NCI-H82 treated with DMSO at 0.1 percent for 48 hours (cell line): ENCODE measurements around the gene AQP12A.

Experiments used
- DNase-seq: peaks from one replicate; lab custom pipeline; 2025; ENCODE audit not compliant: unreplicated experiment; lab: John Stamatoyannopoulos, UW

The AQP12A gene

GRCh38 chr2:240722376-240722775, 30.7 kb downstream of the AQP12A start:
- DNase-seq, result no peak

DNA sequence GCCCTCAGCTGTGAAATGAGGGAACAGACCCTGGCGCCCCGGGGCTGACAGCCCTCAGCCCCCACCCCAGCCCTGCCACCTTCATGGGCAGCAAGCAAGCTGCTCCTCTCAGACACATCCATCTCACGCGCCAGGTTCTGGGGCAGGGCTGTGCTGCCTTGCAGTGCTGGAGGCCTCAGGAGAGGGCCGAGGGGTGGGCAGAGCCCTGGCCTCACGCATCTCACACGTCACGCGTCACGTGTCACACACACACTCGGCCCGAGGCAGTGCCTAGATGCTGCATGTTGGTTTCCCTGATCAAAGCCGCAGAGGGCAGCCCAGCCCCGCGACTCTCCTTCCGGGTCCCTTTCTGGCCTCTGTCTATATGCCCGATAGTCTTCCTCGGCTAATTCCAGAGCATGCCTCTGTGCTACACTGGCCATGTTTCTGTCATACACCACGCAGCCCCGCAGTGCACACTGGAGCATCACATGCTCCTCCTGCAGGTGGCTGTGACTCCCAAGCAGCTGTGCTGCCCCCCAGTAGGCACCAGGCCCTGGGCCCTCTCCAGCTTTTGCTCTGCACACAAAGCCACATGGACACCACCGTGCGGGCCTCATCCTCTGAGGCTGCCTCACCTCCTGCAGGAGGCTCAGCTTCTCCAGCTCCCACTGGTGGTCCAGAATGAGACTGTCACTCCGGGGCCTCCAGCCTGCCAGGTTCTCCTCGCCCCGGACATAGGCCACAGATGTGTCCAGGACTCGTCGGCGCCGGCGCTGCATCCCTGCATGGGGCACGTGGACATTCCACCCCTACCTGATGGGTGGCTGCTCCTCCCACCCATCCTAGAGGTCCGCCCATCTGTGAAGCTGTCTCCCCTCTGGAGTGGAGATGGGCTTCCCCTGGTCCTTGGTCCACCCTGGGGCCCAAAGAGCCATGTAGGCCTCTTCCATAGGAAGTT, 31.4 kb downstream of the AQP12A start:
- no peak for DNase-seq

- DNase-seq, result no peak
Measured at GRCh38 chr2:240723851-240724250, 32.2 kb downstream of the AQP12A start.

DNA sequence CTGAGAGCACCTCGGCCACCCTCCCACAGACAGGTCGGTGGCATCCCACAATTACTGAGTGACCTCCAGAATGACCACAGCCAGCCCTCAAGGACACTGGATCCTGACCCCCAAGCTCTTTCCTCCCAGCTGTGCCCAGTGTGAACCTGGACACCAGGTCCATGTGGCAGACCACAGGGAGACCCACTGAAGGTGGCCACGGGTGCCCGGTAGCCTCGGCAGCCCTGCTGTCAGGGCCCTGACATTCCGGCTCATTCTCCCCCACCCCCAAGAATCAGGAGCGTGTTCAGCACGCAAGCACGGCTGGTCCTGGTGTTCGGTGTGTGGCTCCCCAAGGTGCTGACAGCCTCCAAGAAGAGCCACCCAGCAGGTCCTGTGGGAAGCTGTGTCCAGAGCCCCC, 32.8 kb downstream of the AQP12A start:
- DNase-seq, result no peak

- DNase-seq, result no peak
Measured at GRCh38 chr2:240725266-240725665, 33.6 kb downstream of the AQP12A start.

GRCh38 chr2:240725671-240726070, 34.0 kb downstream of the AQP12A start:
- DNase-seq, result no peak

DNA sequence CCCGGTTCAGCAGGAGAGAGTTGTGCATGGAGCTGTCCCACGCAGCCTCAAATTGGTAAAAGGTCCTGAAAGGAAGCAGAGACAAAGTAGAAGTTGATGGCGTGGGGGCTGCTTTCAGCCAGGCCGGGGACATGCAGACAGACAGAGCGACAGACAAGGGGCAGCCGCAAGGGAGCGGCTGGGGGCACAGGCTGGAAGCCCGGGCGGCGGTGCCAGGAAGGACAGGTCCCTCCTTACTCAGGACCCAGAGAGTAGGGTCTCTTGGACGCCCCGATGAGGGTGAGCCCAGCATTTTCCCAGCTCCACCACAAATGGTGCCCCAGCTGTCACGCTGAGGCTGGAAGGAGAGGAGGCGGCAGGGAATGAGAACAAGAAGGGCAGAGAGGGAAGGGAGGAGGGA, 35.2 kb downstream of the AQP12A start:
- DNase-seq, result no peak

GRCh38 chr2:240727439-240727838, 35.8 kb downstream of the AQP12A start:
- DNase-seq, result no peak

- DNase-seq, result no peak
Measured at GRCh38 chr2:240727913-240728312, 36.2 kb downstream of the AQP12A start.

DNA sequence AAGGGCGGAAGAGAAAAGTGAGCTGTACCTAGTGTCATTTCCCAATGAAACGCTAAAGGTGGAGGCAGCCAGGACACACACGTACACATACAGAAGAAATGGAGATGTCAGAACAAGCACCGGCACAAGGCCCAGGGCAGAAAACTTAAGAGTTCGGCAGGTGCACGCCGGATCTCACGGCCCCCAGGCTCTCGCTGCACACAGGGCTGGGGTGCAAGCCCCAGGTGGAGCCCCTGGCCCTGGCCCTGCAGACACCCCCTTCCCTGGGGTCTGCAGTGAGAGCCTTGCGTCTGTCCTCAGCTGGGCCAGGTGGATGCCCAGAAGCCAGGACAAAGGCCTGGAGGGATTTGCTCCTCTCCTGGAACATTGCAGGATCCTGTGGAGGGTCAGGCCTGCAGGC, 36.7 kb downstream of the AQP12A start:
- DNase-seq, result no peak

DNA sequence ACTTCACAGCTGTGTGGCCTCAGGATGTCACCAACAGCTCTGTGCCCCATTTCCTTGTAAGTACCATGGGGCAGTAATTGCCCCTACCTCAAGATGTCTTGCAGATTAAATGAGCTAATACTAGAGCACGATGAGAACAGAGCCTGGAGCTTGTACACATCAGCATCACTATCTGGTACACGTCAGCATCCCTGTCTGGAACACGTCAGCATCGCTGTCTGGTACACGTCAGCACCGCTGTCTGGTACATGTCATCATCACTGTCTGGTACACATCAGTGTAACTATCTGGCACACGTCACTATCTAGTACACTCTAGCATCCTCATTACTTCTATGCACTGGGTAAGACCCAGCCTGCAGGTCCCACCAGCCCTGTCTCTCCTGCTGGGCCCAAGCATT, 37.2 kb downstream of the AQP12A start:
- DNase-seq, result no peak

- DNase-seq, result no peak
Measured at GRCh38 chr2:240730501-240731177, 39.0 kb downstream of the AQP12A start.

DNA sequence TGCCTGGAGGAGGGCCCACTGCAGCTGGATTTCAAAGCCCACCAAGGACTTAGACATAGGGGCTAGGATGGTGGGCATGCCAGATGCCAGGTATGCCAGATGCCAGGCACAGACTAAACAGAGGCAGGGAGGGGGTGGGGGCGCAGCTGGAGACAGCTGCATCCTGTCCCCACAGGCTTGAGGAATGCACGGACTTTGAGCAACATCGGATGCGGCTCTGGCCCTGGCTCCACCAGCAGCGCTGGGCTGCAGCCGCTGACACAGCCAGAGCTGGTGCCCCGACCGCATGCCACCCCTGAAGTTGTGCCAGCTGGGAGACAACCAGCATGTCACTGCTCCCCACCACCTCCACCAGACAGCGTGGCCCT, 39.5 kb downstream of the AQP12A start:
- DNase-seq, result no peak

DNA sequence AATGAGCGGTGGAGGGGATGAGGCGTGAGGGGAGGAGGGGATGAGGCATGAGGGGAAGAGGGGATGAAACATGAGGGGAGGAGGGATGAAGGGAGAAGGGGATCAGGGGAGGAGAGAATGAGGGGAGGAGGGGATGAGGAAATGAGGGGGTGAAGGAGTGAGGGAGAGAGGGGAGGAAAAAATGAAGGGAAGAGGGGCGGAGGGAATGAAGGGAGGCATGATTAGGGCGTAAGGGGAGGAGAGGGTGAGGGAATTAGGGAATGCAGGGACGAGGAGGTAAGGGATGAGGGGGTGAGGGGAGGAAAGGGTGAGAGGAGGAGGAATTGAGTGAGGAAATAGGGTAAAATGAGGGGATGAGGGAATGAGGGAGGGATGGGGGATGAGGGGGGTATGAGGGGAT, 40.5 kb downstream of the AQP12A start:
- DNase-seq, result no peak

DNA sequence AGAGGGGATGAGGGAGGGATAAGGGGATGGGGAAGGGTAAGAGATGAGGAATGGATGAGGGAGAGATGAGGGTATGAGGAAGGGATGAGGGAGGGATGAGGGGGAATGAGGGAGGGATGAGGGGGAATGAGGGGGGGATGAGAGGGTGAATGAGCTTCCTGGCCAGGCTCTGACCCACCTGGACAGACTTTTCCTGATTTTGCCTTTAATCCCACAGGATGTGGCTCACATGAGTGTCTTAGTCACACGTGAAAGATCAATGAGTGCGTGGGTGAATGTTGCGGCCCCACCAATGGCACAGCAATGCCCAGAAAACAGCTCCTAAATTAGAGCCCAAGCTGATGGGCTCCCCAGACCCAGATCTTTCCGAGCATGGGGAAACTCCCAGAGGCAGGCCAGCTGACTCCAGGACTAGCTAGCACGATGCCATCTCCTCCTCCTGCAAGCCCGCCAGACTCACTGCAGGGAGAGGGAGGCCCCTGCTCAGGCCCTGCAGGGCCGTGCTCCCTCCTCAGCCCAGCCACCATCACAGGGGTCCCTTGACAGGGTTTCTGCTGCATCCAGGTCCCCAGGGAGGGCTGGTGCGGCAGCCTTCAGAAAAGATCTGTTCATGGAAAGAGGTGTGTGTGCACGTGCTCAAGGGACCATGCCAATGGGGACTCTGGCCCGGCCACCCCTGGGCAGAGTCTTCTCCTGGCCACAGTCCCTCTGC, 41.4 kb downstream of the AQP12A start:
- no peak for DNase-seq

- DNase-seq, result no peak
Measured at GRCh38 chr2:240733803-240734495, 42.3 kb downstream of the AQP12A start.

DNA sequence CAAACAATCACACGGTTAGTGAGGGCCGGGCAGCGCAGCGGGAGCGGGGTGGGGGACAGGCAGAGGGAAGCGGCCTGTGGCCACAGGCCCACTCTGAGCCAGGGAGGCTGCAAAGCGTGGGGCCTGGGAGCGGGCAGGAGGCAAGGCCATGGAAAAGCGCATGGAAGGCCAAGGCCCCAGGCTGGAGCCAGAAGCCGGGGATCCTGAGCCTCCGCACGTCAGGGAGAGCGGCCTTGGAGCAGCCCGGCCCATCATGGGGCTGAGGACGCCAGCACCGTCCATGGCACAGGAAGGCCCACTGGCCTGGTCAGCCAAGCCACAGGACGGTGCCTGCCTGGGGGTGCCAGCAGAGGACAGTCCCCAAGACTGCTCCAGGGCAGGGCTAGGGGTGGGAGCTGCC, 43.1 kb downstream of the AQP12A start:
- no peak for DNase-seq

- DNase-seq, result no peak
Measured at GRCh38 chr2:240735476-240735875, 43.8 kb downstream of the AQP12A start.

DNA sequence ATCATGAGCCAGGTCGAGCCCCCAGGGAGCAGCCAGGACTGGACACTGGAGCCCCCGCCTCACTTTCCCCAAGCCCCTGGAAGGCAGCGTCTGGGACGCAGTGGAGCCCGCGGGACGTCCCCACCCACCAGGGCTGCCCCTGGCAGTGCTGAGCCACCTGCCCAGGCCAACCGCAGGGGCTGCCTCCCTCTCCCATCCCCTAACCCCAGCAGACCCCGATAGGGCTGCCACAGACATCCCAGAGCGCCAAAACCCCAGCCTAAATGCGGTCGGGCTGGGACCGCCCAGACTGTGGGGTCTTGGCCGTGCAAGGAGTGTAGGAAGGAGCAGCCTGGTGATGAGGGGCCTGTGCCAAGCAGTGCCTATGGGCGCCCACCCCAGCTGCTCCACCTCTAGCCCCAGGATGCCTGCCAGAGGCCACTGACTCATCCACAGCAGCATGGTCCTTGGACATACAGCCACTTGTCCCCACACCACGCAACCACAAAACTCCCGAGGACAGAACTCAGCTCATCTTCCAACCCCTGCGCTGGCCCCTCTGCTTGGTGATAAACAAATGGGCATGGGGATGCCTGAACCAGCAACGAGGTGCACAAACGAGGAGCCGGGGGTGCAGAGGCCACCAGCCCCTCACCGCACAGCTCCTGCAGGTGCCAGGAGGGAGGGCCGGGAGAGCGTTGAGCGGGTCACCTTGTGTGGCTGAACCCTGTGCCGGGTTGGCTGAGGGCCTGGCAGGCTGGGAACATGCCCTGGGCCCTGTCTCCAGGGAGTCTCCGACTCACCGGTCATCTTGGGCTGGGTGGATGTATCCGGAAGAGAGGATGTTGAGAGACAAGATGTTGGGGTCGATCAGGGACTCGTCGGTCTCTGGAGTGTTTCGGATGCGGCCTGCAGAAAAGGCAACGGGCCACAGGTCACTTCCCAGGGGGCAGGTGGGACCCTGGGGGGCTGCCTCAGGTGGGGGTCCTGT, 44.9 kb downstream of the AQP12A start:
- no peak for DNase-seq

- no peak for DNase-seq
Measured at GRCh38 chr2:240737512-240737911, 45.8 kb downstream of the AQP12A start.
